Choroid plexus epithelial cell (primary cell): ENCODE results near the gene SLC18A2.
A peak's percentile ranks its signal among the peaks of the same experiment; 100 is the strongest.

Experiments
- DNase-seq: peaks from one replicate; pipeline ENCODE4 v3.0.0-alpha.2; 2010; ENCODE audit warnings: low read depth
- H3K4me3 ChIP-seq: 2 replicates; pipeline ENCODE4 v1.5.1; 2011; ENCODE audit warnings: low read depth, mild to moderate bottlenecking, control low read depth, low read length, moderate library complexity
- CTCF ChIP-seq: conservative IDR thresholded peaks from 2 replicates; pipeline ENCODE4 v1.5.1; 2011; ENCODE audit warnings: low read depth, mild to moderate bottlenecking, control low read depth, inconsistent platforms, low read length, moderate library complexity

The SLC18A2 gene

GRCh38 chr10:117215079-117215478, 25.8 kb upstream of the SLC18A2 start:
- no peak for DNase-seq
- no peak for TF ChIP-seq CTCF
- no peak overlapping the region for H3K4me3 ChIP-seq

DNA sequence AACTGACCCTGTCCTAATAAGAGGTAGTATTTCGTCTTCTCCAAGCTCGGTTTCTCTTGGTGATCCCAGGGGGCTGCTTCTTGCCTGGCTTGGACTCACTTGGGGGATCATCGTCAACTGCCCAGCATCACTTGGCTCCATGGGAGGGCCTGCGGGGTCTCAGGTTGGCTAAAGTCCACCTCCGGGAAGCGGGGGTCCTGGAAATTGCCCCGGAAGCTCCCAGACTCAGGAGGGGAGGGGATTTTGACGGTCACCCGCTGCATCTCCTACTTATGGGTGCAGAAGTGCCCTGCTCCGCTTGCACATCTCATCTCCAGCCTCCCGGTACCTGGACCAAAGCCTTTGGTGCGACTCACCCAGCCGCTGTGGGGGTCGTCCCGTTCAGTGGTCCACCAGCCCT, 24.9 kb upstream of the SLC18A2 start:
- no peak overlapping the region for H3K4me3 ChIP-seq
- no peak for TF ChIP-seq CTCF
- no peak for DNase-seq

GRCh38 chr10:117216611-117217195, 24.2 kb upstream of the SLC18A2 start:
- peak; percentile 88 for TF ChIP-seq CTCF
- peak overlapping the region; percentile 53 for H3K4me3 ChIP-seq
- DNase-seq = peak; percentile 70

DNA sequence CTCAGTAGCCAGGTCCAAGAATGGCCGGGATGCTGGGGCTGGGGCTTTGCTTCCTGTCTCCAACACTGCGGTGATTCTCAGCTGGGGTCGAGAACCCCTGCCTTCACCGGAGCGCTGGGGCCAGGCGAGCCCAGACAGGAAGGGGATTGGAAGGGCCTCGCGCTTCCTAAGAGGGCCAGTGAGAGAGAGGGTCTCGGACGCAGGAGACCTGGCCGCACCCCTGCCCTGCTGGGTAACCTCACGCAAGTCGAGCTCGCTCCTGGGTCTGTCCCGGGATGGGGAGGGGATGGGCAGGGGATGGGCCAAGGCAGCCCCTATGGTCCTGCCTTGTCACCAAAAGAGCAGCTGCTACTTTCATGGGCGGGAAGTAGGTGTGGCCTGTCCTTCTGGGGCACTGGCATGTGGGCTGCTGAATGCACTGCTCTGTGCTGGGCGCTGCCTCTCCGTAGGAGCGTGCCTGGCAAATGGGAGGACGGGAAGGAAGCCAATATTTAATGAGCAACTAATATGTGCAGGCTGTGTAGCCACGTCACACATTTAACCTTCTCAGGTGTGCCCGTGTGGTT, 23.6 kb upstream of the SLC18A2 start:
- no peak for TF ChIP-seq CTCF
- H3K4me3 ChIP-seq = peak overlapping the region; percentile 53
- DNase-seq = peak; percentile 3

DNA sequence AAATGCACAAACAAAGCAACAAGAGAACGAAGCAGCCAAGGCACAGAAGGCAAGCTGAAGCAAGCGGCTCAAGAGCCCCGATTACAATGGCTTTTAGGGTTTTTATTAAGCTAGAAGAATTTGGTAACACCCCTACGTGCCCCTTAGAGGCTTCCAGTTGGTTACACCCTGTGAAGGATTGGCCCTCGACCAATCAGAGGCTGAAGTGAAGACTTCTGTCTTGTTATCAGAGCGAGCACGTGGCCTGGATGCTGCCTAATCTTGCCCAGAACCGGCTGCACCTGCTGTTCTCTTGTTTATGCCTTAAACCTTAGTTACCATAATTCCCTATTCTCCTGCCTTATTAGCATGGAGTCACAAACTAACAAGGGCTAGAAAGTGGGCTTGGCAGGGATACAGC, 22.3 kb upstream of the SLC18A2 start:
- DNase-seq = no peak
- no peak overlapping the region for H3K4me3 ChIP-seq
- TF ChIP-seq CTCF = no peak

- H3K4me3 ChIP-seq = no peak overlapping the region
- TF ChIP-seq CTCF = no peak
- DNase-seq = no peak
Measured at GRCh38 chr10:117221156-117221711, 19.7 kb upstream of the SLC18A2 start.

DNA sequence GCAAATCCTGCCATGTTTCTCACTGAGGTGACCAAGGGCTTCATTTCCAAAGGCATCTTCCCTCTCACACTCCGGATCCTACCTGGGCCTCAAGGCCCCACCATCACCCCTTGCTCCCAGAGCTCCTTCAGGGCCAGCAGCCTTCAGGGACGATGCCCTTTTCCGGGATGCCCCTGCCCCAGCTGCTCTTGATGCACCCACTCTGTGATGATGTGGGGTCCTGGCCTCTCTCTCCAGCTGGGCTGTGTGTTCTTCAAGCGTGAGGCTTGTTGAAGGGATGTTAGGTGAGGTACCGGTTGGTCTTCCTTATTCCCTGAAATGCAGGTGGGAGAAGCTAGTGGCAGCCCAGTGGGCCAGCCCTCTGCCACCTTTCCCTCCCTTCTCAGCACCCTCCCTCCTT, 18.4 kb upstream of the SLC18A2 start:
- no peak for TF ChIP-seq CTCF
- DNase-seq = no peak

More for the DNA sequence above, 18.4 kb upstream of the SLC18A2 start:
- no peak overlapping the region for H3K4me3 ChIP-seq
